GM10248 (cell line): ENCODE measurements around the gene EVL.

ENCODE experiments used
- CTCF ChIA-PET: fragments of 300-600 bp; sonication (Branson Sonifier 250); formaldehyde crosslinking; extraction: SDS; loops from one replicate; lab custom pipeline; 2021; ENCODE audit warnings: antibody characterized with exemption; lab: Yijun Ruan, JAX
- POLR2A ChIA-PET: fragments of 350-650 bp; sonication (Branson Sonifier 250); formaldehyde crosslinking; extraction: SDS; loops from one replicate; lab custom pipeline; 2020; ENCODE audit warnings: antibody characterized with exemption; lab: Yijun Ruan, JAX
- DNase-seq: peaks from one replicate; pipeline ENCODE4 v3.0.0; 2012; ENCODE audit errors: extremely low spot score
- TF ChIP-seq, protein P1 (sequence below): IDR thresholded peaks from 2 replicates; pipeline ENCODE4 v1.5.1; 2012; ENCODE audit warnings: mild to moderate bottlenecking, low read depth; ENCODE audit errors: extremely low read depth, missing control alignments, control extremely low read depth

EVL gene

DNA sequence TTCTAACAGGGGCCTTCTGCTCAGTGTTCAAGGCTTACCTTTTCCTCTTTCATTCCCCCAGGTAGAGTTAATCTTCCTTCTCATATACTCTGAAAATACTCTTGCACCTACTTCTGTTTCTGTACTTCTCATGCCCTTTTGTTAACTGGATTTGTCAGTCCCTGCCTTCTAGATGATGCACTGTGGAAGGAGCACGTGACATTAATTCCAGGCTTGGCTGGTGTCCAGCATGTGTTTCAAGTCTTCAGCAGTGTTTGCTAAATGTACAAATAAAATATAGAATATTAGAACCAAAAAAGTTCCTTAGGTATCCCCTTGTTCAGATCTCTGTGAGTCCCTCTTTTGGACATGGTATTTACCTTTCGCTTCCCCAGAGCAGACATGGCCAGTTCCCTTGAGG, 27.9 kb upstream of the EVL start:
- TF ChIP-seq, protein P1, sequence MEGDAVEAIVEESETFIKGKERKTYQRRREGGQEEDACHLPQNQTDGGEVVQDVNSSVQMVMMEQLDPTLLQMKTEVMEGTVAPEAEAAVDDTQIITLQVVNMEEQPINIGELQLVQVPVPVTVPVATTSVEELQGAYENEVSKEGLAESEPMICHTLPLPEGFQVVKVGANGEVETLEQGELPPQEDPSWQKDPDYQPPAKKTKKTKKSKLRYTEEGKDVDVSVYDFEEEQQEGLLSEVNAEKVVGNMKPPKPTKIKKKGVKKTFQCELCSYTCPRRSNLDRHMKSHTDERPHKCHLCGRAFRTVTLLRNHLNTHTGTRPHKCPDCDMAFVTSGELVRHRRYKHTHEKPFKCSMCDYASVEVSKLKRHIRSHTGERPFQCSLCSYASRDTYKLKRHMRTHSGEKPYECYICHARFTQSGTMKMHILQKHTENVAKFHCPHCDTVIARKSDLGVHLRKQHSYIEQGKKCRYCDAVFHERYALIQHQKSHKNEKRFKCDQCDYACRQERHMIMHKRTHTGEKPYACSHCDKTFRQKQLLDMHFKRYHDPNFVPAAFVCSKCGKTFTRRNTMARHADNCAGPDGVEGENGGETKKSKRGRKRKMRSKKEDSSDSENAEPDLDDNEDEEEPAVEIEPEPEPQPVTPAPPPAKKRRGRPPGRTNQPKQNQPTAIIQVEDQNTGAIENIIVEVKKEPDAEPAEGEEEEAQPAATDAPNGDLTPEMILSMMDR = no peak
- CTCF ChIA-PET = interaction anchor here (1.0 to 6.3 kb wide), 8 partner anchors 8 to 55 kb away, joined by 3 to 39 read pairs (median 8); partner anchors contain the start of gene EVL
- POLR2A ChIA-PET = no interaction called here
- DNase-seq = no peak

DNA sequence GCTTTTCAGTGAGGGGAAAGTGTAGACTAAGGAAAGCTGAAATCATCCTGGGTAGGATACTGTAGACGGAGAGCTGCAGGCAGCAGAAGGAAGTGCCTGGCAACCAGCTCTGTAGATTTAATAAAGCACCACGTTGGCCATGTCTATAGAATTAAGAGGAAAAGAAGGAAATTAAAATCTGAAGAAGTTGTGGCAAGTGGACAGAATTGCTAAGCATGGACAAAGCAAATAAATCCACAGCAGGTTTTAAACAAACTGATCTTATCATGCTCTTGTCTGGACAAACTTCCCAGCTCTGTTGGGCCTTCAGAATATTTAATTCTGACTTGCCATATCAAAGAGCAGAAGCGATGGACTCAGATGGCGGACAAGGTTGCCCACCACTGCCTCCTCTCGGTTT, 27.2 kb upstream of the EVL start:
- no peak for DNase-seq
- ChIA-PET POLR2A (no interaction called here), CTCF (interaction anchor here (0.8 to 6.3 kb wide), 9 partner anchors 9 to 55 kb away, joined by 3 to 39 read pairs (median 7); partner anchors contain the start of gene EVL)
- TF ChIP-seq, protein P1 = no peak

- TF ChIP-seq, protein P1 = no peak
- no peak for DNase-seq
- ChIA-PET POLR2A (no interaction called here), CTCF (interaction anchor here (0.9 to 1.6 kb wide), 8 partner anchors 9 to 57 kb away, joined by 3 to 7 read pairs (median 3); partner anchors contain the start of gene EVL)
Measured at GRCh38 chr14:100039903-100040302, 25.3 kb upstream of the EVL start.

GRCh38 chr14:100041271-100041670, 24.0 kb upstream of the EVL start:
- TF ChIP-seq, protein P1 = no peak
- ChIA-PET POLR2A (no interaction called here), CTCF (interaction anchor here (1.4 to 1.6 kb wide), 4 partner anchors 15 to 152 kb away, joined by 4 to 5 read pairs (median 4); no protein-coding TSS in a partner anchor)
- no peak for DNase-seq

GRCh38 chr14:100042286-100042685, 22.9 kb upstream of the EVL start:
- no peak for DNase-seq
- ChIA-PET CTCF (interaction anchor here (1.4 to 1.5 kb wide), 2 partner anchors 17 to 151 kb away, joined by 4 read pairs; no protein-coding TSS in a partner anchor), POLR2A (no interaction called here)
- TF ChIP-seq, protein P1 = no peak

- TF ChIP-seq, protein P1 = no peak
- ChIA-PET CTCF (interaction anchor here (1.0 to 2.2 kb wide), 4 partner anchors 8 to 147 kb away, joined by 3 to 10 read pairs (median 5); no protein-coding TSS in a partner anchor), POLR2A (no interaction called here)
- DNase-seq = no peak
Measured at GRCh38 chr14:100045642-100046344, 19.4 kb upstream of the EVL start.
